NOMO-1 (cell line): ENCODE measurements around the gene ARHGEF7.

Source experiments
- DNase-seq, 2 experiments: peaks; one replicate each; lab custom pipeline; 2025; ENCODE audit not compliant: unreplicated experiment in 2 of 2; lab: John Stamatoyannopoulos, UW

Gene ARHGEF7

DNA sequence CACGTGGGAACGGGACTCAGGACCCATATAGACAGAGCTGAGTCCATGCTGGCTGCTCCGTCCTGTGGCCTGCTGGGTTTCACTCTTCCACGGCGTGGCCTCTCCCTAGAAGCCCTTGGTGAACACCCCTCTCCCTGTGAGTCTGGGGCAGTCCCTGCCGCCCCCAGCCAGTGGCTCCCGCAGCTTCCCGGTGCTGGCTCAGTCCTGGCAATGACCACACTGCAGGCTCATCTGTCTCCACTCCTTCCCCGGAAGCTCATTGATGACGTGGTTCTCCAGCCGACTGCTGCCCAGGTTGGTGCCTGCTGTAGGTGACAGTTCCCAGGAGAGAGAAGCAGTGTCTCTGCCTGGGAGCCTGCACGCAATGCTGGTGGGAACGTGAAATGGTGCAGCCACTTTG, 203.3 kb downstream of the ARHGEF7 start:
- DNase-seq = no peak

DNA sequence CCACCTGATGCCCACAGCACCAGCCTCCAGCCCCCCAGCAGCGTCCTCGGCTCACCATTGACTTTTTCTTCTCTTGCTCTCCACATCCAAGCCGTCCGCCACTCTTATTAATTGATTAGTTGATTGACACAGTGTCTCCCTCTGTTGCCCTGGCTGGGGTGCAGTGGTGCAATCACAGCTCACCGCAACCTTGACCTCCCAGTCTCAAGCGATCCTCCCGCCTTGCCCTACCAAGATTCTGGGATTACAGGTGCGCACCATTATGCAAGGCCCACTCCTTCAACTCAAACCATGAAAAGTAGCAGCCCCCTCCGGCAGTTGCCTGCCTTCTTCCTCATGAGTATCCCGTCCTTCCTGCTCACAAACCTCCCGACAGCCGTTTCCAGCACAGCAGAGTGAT, 204.4 kb downstream of the ARHGEF7 start:
- DNase-seq = no peak

DNA sequence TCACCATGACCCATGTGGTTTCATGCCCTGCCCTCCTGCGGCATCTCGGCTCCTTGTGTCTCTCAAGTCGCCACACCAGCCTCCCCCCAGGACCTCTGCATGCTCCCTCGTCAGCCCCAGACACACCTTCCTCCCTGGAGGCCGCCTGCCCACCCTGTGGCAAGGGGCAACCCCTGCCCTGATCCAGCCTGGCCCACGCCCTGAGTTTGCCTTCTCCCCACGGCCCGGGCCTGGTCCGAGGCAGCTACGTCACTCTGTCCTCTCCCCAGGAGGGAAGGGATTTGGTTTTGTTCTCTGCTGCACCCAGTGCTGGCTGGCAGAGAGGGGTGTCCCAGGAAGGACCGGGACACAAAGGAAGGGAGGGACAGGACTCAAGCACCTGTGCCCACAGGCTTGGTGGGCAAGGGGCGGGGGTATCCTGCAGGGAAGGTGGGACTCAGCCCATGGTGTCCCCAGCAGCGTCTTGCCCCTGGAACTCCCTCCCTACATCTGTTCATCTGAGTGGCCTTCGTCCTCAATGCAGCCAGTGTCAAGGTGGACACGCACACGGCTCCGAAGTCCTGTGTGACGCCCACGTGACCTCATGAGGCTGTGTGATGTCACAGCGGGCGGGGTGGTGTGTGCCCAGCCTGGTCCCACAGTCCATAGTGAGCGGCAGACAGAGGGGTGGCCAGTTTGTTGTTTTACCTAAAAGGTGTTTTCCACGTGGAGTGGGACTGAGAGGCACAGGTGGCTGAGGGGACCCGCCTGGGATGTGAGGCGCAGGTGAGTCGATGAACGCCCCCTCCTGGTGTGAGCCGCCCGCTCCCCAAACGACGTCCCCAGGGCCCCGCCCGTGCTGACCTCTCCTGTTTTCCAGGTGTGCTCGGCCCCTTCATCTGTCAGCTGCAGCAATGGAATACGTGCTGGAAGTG, 205.1 kb downstream of the ARHGEF7 start, which contains the start of gene TEX29:
TEX29 (plus strand) TSS at position 645 of the 914 bp plus-strand sequence; CDS start at position 894, 249 bp downstream.
- DNase-seq = no peak

DNA sequence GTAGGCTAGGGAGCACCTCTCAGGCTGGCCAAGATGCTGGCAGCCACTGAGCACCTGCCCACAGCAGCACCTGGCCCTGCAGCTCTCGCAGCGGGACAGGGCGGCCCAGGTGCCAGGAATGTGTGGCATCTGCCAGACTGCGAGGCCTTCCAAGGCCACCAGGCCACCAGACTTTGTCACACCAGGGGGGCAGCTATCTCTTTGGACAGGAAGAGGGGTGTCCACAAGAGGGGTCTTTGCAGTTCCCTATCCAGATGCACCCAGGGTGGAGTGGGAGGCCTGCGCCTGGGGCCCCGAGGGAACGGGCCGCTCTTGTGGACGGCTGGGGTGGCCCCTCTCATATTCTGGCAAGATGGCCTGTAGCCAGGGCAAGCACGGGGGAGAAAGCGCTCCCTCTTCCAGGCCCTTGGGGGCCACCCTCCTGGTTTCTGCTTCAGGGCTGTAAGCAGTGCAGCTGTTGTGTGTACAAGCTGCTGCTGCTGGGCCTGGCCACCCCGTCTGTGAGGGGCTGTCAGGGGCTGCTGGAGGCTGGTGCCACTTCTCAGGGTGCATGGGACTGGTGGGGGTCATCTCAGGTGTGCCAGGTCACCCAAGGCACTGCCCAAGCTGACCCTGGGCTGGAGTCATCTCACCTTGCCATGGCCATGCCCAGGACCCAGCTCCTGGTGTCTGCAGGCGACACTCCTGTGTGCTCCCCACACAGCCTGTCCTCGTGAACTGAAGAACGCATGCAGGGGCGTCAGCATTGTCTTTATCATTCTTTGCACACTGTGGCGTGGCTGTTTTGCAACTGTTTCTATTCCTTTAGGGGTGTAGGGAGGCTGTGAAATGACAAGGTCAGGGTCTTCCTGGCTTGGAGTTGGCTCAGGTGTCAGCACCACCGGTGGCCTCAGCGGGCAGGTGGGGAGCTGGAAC, 207.1 kb downstream of the ARHGEF7 start:
- DNase-seq = no peak

DNA sequence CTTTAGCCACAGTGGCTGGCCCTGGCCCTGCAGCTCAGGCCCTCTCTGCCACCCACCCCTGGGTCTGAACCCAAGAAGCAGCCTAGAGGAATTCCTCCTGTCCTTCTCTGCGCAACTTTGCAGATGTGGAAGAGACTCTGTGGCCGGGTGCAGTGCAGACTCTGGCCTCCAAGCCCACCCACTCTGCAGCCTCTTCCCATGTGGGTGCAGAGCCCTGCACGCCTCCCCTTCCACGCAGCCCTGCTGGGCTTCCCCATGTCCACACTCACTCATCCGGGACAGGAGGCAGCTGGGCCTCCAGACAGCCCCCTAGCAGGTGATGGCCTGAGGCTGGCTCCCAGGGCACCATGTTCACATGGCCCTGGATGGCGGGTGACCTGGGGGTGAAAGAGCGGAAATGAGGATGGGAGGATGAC, 207.8 kb downstream of the ARHGEF7 start:
- no peak for DNase-seq

DNA sequence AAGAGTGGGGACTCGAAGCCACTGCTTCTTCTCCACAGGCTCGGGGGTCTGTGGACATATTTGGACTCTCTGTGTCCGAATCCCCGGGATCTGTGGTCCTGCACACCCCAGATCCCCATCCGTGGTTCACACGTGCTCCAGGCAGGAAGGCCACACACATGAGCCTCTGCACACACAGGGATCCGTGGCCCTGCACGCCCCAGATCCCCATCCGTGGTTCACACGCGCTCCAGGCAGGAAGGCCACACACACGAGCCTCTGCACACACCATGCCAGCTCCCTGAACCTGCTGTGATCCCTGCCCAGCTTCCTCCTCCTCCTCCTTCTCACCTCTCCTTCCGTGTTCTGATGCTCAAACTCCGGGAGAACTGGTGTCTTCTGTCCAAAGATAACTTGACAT, 208.4 kb downstream of the ARHGEF7 start:
- DNase-seq = no peak

DNA sequence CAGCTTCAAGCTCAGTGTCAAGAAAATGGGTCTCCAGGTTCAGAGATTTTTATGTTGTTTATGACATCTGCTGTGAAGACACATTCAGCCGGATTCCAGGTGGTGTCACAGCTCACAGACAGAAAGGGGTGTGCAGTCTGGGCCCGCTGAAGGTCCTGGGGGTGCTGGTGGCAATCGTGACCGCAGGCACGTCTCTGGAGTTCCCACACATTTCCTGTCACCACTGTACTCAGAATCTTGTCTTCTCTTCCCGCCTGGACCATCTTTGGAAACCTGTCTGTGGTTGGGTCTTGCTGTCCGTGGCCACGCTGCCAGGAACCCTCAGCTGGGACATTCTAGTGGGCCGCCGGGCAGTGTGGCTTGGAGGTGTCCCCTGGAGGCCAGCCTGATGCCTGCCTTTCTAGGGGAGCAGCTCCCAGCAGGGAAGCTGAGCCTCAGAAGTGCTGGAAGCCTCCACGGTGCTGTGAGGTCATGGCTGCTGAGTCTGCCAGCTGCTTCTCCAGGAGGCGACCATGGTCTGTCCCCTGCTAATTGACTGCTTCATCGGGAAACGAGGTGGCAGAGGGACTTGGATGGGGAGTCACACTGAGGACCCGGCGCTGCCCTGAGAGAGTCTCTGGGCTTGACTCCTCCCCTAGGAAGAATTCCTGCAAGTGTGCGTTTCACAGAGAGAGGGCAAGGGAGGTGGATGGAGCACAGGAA, 209.0 kb downstream of the ARHGEF7 start:
- DNase-seq = no peak

DNA sequence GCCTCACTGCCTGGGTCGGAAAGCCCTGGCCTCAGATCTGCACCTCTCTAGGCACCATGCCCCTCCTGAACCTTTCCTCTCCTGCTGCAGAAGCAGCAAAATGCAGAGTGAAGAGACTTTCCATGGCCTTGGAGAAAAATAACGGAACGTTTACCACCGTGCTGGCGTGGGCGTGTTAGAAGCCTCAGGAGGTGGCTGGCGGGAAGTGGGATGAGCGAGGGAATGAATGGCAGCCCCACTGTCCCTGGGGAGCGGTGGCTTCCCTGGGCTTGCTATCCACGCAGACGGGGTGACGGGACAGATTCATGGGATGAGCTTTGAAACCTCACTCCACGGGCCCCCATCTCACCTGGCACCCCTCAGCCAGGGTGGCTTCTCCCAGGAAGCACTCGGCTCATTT, 209.6 kb downstream of the ARHGEF7 start:
- DNase-seq = no peak

DNA sequence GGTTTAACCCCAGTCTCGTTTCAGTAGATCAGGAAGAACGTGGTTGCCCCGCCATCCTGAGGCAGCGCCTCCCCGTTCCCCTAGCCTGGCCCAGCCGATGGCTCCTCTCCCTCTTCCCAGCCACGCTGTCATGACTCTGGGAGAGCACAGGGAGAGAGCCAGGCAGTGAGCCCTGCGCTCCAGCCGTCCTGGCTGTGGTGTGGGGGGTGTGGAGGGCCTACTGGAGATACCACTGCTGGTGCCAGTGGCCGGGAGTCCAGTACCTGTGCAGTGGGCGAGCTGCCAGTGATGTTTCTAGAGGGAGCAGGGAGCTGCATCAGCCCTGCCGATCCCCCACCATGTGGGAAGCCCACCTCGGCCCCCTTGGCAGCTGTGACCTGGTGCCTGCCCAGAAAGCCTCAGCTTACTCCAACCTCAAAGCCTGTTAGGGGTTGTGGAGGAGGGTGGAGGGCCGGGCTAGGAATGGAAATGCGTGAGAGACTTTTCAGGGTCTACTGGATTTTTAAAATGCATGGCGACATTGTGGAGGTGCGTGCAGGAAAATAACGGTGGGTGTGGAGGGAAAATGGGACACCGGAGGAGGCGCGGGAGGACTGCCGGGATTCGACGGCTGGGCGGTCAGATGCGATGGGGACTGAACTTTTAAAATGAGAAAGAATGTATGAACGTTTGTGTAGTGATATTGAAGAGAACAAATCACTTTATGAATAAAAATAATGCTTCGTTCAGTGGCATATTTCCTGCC, 210.2 kb downstream of the ARHGEF7 start:
- DNase-seq = no peak

DNA sequence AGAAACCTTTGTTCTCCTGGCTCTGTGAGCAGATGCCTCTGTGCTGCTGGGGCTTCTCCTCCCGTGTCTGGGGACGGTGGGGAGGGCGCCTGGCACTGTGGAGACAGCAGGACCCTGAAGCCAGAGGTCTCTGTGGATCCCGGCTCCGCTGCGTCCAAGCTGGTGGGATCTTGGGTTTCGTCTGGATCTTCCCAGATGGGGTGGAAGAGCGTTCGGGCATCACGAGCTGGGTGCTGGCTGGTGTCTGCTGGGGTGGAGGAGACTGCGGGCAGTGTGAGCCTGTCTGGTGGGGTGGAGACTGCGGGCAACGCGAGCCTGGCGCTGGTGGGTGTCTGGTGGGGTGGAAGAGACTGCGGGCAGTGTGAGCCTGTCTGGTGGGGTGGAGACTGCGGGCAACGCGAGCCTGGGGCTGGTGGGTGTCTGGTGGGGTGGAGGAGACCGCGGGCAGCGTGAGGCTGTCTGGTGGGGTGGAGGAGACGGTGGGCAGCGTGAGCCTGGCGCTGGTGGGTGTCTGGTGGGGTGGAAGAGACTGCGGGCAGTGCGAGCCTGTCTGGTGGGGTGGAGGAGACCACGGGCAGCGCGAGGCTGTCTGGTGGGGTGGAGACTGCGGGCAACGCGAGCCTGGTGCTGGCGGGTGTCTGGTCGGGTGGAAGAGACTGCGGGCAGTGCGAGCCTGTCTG, 211.0 kb downstream of the ARHGEF7 start:
- DNase-seq = no peak

DNA sequence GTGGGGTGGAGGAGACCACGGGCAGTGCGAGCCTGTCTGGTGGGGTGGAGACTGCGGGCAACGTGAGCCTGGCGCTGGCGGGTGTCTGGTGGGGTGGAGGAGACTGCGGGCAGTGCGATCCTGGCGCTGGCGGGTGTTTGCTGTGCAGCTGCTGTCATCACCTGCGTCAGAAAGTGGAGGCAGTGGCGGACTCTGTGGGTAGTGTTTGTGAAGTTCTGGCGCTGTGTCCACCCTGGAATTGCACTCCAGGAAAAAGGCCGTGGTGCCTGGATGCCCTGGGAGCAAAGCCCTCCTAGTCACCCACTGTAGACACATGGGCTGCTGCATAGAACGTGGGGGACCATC, 211.5 kb downstream of the ARHGEF7 start:
- no peak for DNase-seq

DNA sequence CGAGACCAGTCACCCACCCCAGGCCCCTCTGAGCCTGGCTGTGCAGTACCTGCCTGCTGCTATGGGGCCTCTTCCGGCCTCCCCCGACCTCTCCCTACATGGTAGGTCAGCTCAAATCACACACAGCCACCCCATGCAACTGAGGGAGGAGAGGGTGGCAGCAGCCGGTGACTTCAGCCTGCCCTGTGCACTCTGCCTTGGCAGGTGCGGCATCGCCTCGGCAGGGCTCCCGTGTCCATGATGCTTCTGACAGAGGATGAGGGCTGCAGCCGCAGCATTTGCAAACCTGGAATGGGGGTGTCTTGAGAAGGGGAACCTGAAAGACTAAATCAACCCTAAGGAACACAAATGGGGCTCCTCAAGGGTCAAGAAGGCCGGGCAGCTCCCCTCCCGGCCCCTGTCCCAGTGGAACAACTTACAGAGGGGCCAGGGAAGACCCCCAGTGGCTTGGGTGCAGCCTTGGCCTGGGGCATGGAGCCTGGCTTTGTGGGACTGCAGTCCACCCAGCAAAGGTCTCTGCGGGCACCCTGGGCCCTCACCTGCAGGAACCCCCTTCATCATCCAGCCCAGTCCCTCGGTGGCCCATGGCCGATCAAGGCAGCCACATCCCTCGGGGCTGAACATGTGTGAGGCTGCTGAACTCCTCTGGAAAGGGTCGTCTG, 212.0 kb downstream of the ARHGEF7 start:
- no peak for DNase-seq

DNA sequence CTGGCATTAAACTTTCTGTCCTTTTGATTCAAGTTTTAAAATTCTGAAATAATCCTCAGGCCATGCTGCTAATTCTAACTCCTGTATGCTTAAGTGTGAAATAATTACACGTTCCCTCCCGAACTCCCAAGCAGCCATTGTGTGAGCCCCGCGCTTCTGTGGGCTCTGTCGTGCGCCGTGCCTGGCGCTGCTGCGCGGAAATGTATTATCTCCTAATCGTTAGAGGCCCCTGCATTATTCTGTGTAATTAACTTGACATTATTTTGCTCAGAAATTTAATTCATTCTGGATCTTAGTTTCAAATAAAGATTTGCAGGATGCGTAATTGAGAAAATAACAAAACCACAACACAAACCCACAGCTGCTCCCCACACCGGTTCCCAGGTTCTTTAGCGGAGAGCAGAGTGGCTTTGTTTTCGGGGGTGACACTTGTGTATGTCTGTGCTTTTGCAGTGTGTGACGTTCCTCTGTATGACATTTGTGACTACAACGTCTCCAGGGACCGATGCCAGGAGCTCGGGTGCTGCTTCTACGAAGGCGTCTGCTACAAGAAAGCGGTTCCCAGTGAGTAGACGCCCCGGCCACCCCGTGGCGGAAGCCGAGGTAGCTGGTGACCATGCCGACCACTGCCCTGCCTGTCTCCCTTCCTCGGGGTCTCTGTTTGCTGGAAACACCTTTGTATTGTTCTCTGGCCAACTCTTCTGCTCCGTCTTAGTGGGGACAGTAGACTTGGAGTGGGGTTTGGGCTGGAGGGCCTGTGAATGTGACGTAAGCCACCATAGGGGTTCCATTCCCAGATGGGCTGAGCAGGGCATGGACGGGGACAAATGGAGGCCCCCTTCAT, 212.8 kb downstream of the ARHGEF7 start:
- no peak for DNase-seq

DNA sequence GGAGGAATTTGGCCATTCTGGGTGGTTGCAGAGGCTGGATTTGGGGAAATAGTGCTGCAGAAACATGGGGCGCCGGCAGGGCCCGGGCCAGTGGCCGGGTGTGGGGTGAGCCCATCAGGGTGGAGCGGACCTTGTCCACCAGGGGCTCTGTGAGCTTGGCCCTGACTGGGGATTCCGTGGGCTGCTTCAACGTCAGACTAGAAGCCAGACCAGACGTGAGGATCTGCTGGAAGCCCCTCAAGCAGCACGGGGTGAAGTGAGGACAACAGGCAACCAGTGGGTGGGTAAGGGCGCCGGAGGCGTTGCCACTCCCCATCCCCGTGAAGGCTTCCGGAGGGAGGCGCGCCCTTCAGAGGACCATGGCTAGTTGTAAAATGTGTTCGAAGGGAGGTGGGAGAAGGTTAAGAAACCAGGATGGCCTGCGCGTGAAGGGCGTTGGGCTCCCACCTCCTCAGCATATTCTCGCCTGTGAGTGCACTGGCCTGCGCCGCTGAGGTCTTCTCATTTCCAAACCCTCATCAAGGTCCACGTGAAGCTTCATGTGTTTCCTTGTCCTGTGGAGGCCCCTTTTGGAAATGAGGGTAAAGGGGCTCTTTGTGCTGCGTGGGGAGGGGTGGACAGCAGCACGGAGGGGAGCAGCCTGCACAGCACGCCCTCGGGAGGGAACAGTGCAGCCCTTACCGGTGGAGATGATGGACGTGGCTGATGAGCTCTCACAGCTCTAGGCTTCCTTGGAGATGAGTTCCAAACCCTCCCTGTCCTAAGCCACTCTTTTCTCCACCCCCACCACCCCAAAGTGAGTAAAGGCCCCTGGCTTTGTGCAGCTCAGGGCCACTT, 213.7 kb downstream of the ARHGEF7 start:
- no peak for DNase-seq

DNA sequence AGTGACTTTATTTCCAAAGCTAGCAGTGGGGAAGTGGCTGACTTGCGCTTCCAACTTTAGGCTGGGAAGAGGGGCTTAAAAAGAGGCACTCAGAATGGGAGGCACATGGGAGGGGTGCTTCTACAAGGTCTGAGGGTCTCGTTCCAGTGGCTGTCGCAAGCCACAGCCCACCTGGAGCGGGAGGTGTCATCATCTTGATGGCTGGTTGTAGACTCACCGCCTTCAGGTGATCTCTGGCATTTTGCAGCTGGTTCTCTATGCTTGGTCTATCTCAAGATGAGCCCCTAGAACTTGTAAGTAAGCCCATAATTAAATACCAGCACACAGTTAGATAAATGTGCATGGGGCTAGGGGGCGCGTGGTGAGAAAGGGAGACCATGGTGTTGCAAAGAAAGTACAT, 214.5 kb downstream of the ARHGEF7 start:
- DNase-seq = no peak

DNA sequence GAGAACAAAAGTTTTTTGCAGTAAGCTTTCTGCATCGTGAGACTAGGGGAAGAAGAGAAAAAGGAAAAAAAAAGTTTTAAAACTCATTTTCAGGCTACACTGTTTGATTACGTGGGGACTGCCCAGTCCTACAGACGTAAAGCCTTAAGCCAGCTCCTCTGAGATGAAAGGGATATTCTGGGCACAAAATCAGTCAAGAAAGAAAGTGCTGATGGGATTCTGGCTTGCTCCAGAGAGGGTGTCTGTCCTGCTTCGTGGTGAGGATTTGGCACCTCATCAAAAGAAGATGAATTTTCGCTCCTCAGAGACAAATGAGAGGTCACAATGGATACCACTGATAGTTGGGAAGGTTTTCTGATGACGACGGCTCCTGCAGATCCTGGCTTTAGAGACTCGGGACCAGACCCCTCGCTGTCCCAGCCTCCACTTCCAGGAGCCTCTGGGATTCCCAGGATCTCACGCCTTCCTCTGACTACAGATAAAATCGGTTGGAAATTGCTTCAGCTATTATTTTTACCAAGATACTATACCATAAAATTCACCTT, 215.0 kb downstream of the ARHGEF7 start:
- DNase-seq = no peak

DNA sequence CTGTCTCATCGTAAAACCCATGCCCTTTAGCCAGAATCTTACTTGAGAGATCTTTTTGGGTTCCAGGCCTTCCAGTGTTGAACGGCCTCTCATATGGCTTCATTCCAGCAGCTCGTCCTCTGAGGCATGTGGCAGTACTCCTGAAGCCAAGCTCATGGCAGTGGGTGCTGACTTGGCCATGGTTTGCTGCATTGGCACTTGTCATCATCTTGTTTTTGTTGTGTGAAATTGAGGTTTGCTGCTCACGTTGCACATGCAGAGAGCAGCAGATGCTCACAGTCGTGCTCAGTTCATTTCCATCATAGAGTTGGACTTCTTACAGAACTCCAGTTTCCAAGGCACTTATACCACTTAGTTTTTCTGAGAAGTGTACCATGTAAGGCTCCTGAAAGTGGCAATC, 220.2 kb downstream of the ARHGEF7 start:
- DNase-seq = no peak
